Fibroblast of lung (primary cell): ENCODE results near the gene GRIN2A. TPM values are rescaled to one million over a fixed set of nuclear protein-coding genes. Genes with fewer than 3 reads are reported as not detected.

Experiments used
- DNase-seq, 2 donors: peaks; one replicate each; pipeline versions ENCODE4 v3.0.0 to v3.0.0-alpha.2; 2010; ENCODE audit warnings: low read depth in 2 of 2
- H2AFZ ChIP-seq: 2 replicates; pipeline ENCODE4 v1.5.1; 2012; ENCODE audit warnings: low read length, control low read depth, inconsistent platforms
- H3K27ac ChIP-seq: 2 replicates; pipeline ENCODE4 v1.5.1; 2011; ENCODE audit warnings: low read length, control low read depth; ENCODE audit not compliant: insufficient read depth
- H3K27me3 ChIP-seq: 2 replicates; pipeline ENCODE4 v1.5.1; 2011; ENCODE audit warnings: mild to moderate bottlenecking, low read length; ENCODE audit not compliant: control insufficient read depth, insufficient read depth
- H3K36me3 ChIP-seq: 2 replicates; pipeline ENCODE4 v1.5.1; 2011; ENCODE audit warnings: low read length; ENCODE audit not compliant: control insufficient read depth, insufficient read depth
- H3K4me1 ChIP-seq: 2 replicates; pipeline ENCODE4 v1.5.1; 2011; ENCODE audit warnings: low read length; ENCODE audit not compliant: control insufficient read depth, insufficient read depth; ENCODE audit errors: extremely low read depth
- H3K4me2 ChIP-seq: 2 replicates; pipeline ENCODE4 v1.5.1; 2011; ENCODE audit warnings: low read length, control low read depth; ENCODE audit not compliant: insufficient read depth; ENCODE audit errors: extremely low read depth
- H3K4me3 ChIP-seq, 4 experiments: fragments of 200-600 bp in 1 of 4; sonication (generic) in 1 of 4; replicated peaks in 1 of 4; 2 replicates each; pipeline ENCODE4 v1.5.1; 2011 to 2016; ENCODE audit warnings: low read length in 4 of 4, low read depth in 3 of 4, mild to moderate bottlenecking in 3 of 4, control low read depth in 2 of 4, inconsistent platforms in 1 of 4, mixed read lengths in 1 of 4; ENCODE audit not compliant: insufficient read depth in 1 of 4; ENCODE audit errors: control extremely low read depth in 1 of 4
- H3K79me2 ChIP-seq: 2 replicates; pipeline ENCODE4 v1.5.1; 2012; ENCODE audit warnings: mild to moderate bottlenecking, low read length, inconsistent platforms; ENCODE audit not compliant: control insufficient read depth, insufficient read depth
- H3K9ac ChIP-seq: 2 replicates; pipeline ENCODE4 v1.5.1; 2011; ENCODE audit warnings: mild to moderate bottlenecking, low read length, control low read depth; ENCODE audit not compliant: insufficient read depth
- H3K9me3 ChIP-seq: 2 replicates; pipeline ENCODE4 v1.5.1; 2012; ENCODE audit warnings: low read depth, low read length; ENCODE audit not compliant: control insufficient read depth, insufficient read depth
- H4K20me1 ChIP-seq: 2 replicates; pipeline ENCODE4 v1.5.1; 2011; ENCODE audit warnings: low read length; ENCODE audit not compliant: control insufficient read depth, insufficient read depth; ENCODE audit errors: extremely low read depth
- CTCF ChIP-seq, 2 donors: IDR thresholded peaks in 1 of 2; conservative IDR thresholded peaks in 1 of 2; 1 replicate in 1 of 2; 2 replicates in 1 of 2; pipeline ENCODE4 v1.5.1; 2011 to 2012; ENCODE audit warnings: low read length in 2 of 2, control low read depth in 1 of 2, inconsistent platforms in 1 of 2, low read depth in 1 of 2, mild to moderate bottlenecking in 1 of 2
- EZH2 ChIP-seq: IDR thresholded peaks from 2 replicates; pipeline ENCODE4 v1.5.1; 2012; ENCODE audit warnings: low read length, control low read depth, mild to moderate bottlenecking; ENCODE audit errors: missing control alignments
- polyA plus RNA-seq, 2 donors: library from polyadenylated mRNA; depleted of rRNA in 1 of 2; stranded (reverse) in 1 of 2; unstranded in 1 of 2; fragments of >200 nt; gene quantifications; 2 replicates each; pipeline ENCODE4 v1.2.1, GENCODE V29; 2011 to 2012; ENCODE audit warnings: missing spikeins in 1 of 2
- total RNA-seq: library from RNA; depleted of rRNA; stranded (reverse); fragments of >200 nt; gene quantifications from 2 replicates; pipeline ENCODE4 v1.2.1, GENCODE V29; 2014

Gene GRIN2A
- total and polyA plus RNA-seq, 2 donors (not counting 1 experiment from before 2014, with no cell fraction given): 0.15 to 0.33 TPM

- Histone ChIP-seq H3K4me2 (no peak overlapping the region), H3K9me3 (no peaks in the 10 kb centered on the region), H3K79me2 (no peaks in the 10 kb centered on the region), H3K9ac (no peak overlapping the region), H3K4me3 (no peak overlapping the region), H3K4me1 (no peaks in the 10 kb centered on the region), H3K27me3 (no peaks in the 10 kb centered on the region), H4K20me1 (no peaks in the 10 kb centered on the region), H3K36me3 (no peaks in the 10 kb centered on the region), H3K27ac (no peak overlapping the region), H2AFZ (no peak overlapping the region)
- no peak for DNase-seq
- TF ChIP-seq CTCF (conservative IDR thresholded peaks at IDR 0.05 in 1 of 2, IDR thresholded peaks at IDR 0.05 in 1 of 2; ENCODE audit: low read depth in 1 of 2, low read length in 2 of 2) (no peak), EZH2 (no peak)
Observed at GRCh38 chr16:10020866-10021265, 161.4 kb downstream of the GRIN2A start.

- Histone ChIP-seq H4K20me1 (no peaks in the 10 kb centered on the region), H3K4me1 (no peaks in the 10 kb centered on the region), H3K36me3 (no peaks in the 10 kb centered on the region), H2AFZ (no peak overlapping the region), H3K9ac (no peak overlapping the region), H3K4me2 (no peak overlapping the region), H3K79me2 (no peaks in the 10 kb centered on the region), H3K9me3 (no peaks in the 10 kb centered on the region), H3K27ac (no peak overlapping the region), H3K4me3 (no peak overlapping the region), H3K27me3 (no peaks in the 10 kb centered on the region)
- TF ChIP-seq CTCF (conservative IDR thresholded peaks at IDR 0.05 in 1 of 2, IDR thresholded peaks at IDR 0.05 in 1 of 2; ENCODE audit: low read depth in 1 of 2, low read length in 2 of 2) (no peak), EZH2 (no peak)
- no peak for DNase-seq
Observed at GRCh38 chr16:10016752-10017151, 165.5 kb downstream of the GRIN2A start.

- Histone ChIP-seq H3K4me1 (no peaks in the 10 kb centered on the region), H3K4me3 (no peak overlapping the region), H3K36me3 (no peaks in the 10 kb centered on the region), H3K9me3 (no peaks in the 10 kb centered on the region), H3K79me2 (no peaks in the 10 kb centered on the region), H3K9ac (no peak overlapping the region), H3K4me2 (no peak overlapping the region), H2AFZ (no peak overlapping the region), H3K27me3 (no peaks in the 10 kb centered on the region), H3K27ac (no peak overlapping the region), H4K20me1 (no peaks in the 10 kb centered on the region)
- DNase-seq: no peak
- TF ChIP-seq CTCF (conservative IDR thresholded peaks at IDR 0.05 in 1 of 2, IDR thresholded peaks at IDR 0.05 in 1 of 2; ENCODE audit: low read depth in 1 of 2, low read length in 2 of 2) (no peak), EZH2 (no peak)
Observed at GRCh38 chr16:10015397-10015796, 166.8 kb downstream of the GRIN2A start.
